DND-41 (cell line): ENCODE measurements around the gene DRAM2.

Experiments used
- CTCF ChIP-seq: IDR thresholded peaks from 2 replicates; pipeline ENCODE4 v1.5.1; 2012; ENCODE audit warnings: borderline replicate concordance, low read length, moderate library complexity, mild to moderate bottlenecking; ENCODE audit not compliant: poor library complexity, severe bottlenecking; ENCODE audit errors: extremely low read depth
- EZH2 ChIP-seq: IDR thresholded peaks from 3 replicates; pipeline ENCODE4 v1.6.1; 2012; ENCODE audit warnings: borderline replicate concordance, low read depth, mild to moderate bottlenecking, moderate library complexity, low read length, inconsistent platforms; ENCODE audit not compliant: severe bottlenecking

- TF ChIP-seq CTCF (no peak), EZH2 (no peak)
These were observed 43.6 kb upstream of the DRAM2 start for GRCh38 chr1:111183308-111184069.
